HG02870 (cell line): ENCODE measurements around the gene IKZF3.
"Not testable (repeated sequence)": the region's sequence is repeated elsewhere in the genome, so short reads cannot be mapped to it uniquely, and the experiment has no call there.

Experiments
- ATAC-seq: cut with Tn5 transposase; IDR thresholded peaks from one replicate; pipeline ENCODE4 v1.9.1; 2021; ENCODE audit warnings: mild to moderate bottlenecking, moderate library complexity; ENCODE audit not compliant: unreplicated experiment

The IKZF3 gene

GRCh38 chr17:39757176-39757662 lies 106.9 kb downstream of the IKZF3 start:
- no peak for ATAC-seq

- ATAC-seq: no peak
Measured at GRCh38 chr17:39756380-39757079, 107.6 kb downstream of the IKZF3 start.

- peak; percentile 25 for ATAC-seq
Measured at GRCh38 chr17:39755554-39756379, 108.3 kb downstream of the IKZF3 start.

- no peak for ATAC-seq
Measured at GRCh38 chr17:39754958-39755553, 109.1 kb downstream of the IKZF3 start.

GRCh38 chr17:39754161-39754957 lies 109.8 kb downstream of the IKZF3 start:
- peak; percentile 49 for ATAC-seq

- peak; percentile 7 for ATAC-seq
Measured at GRCh38 chr17:39753514-39754160, 110.5 kb downstream of the IKZF3 start.

- ATAC-seq: no peak
Measured at GRCh38 chr17:39752241-39752881, 111.8 kb downstream of the IKZF3 start.

- no peak for ATAC-seq
Measured at GRCh38 chr17:39751637-39752036, 112.5 kb downstream of the IKZF3 start.

GRCh38 chr17:39751016-39751543 lies 113.0 kb downstream of the IKZF3 start:
- ATAC-seq: no peak

- ATAC-seq: no peak
Measured at GRCh38 chr17:39750131-39751015, 113.7 kb downstream of the IKZF3 start.

- ATAC-seq: not testable (repeated sequence)
Measured at GRCh38 chr17:39748444-39749034, 115.6 kb downstream of the IKZF3 start.

- no peak for ATAC-seq
Measured at GRCh38 chr17:39747745-39748144, 116.4 kb downstream of the IKZF3 start.

- ATAC-seq: no peak
Measured at GRCh38 chr17:39746145-39746461, 118.0 kb downstream of the IKZF3 start.

GRCh38 chr17:39745335-39746144 lies 118.6 kb downstream of the IKZF3 start:
- no peak for ATAC-seq

- no peak for ATAC-seq
Measured at GRCh38 chr17:39744836-39745215, 119.3 kb downstream of the IKZF3 start.

- no peak for ATAC-seq
Measured at GRCh38 chr17:39744075-39744835, 119.9 kb downstream of the IKZF3 start.
